PC-9 (cell line): Measurements from ENCODE around the gene CDCA7.

Experiments
- CTCF ChIP-seq: fragments of 200-600 bp; sonication (generic); conservative IDR thresholded peaks from 2 replicates; pipeline ENCODE4 v1.6.1; 2017; ENCODE audit warnings: mixed run types, antibody characterized with exemption, mild to moderate bottlenecking, moderate library complexity
- EZH2 ChIP-seq: fragments of 200-600 bp; sonication (generic); IDR thresholded peaks from 2 replicates; pipeline ENCODE4 v1.8.0; 2017; ENCODE audit warnings: antibody characterized with exemption, low read depth

- TF ChIP-seq CTCF = no peak
- TF ChIP-seq EZH2 = no peak
These were observed 32.0 kb downstream of the CDCA7 start for GRCh38 chr2:173386738-173387065.
